GM19324 (cell line): ENCODE measurements around the gene TBC1D25.

Experiments used
- ATAC-seq: cut with Tn5 transposase; IDR thresholded peaks from one replicate; pipeline ENCODE4 v1.9.1; 2021; ENCODE audit warnings: mild to moderate bottlenecking, moderate library complexity; ENCODE audit not compliant: unreplicated experiment, low FRiP score

Gene TBC1D25

DNA sequence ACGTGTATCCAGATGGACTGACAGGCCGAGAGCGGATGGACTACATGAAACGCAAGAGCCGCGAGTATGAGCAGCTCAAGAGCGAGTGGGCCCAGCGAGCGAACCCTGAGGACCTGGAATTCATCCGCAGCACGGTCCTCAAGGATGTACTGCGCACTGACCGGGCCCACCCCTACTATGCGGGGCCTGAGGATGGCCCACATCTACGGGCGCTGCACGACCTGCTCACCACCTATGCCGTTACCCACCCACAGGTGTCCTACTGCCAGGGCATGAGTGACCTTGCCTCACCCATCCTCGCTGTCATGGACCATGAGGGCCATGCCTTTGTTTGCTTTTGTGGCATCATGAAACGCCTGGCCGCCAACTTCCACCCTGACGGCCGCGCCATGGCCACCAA lies 20.1 kb downstream of the TBC1D25 start:
- ATAC-seq: no peak

DNA sequence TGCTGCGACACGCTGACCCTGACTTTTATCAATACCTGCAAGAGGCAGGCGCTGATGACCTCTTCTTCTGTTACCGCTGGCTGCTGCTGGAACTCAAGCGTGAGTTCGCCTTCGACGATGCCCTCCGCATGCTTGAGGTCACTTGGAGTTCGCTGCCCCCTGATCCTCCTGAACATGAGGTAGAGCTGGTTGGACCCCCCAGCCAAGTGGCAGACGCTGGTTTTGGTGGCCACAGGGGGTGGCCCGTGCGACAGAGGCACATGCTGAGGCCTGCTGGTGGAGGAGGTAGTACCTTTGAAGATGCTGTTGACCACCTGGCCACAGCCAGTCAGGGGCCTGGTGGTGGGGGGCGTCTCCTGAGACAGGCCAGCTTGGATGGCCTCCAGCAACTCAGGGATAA lies 20.5 kb downstream of the TBC1D25 start:
- ATAC-seq: no peak

DNA sequence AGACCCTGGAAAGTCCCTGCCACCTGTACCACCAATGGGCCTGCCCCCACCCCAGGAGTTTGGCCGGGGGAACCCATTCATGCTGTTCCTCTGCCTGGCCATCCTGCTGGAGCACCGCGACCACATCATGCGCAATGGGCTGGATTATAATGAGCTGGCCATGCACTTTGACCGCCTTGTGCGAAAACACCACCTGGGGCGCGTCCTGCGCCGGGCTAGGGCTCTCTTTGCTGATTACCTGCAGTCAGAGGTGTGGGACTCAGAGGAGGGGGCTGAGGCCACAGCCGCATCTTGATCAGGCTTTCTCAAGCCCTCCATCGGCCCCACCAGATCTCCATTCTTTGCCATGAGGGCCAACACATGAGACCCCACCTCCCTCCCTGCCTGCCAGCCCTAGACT lies 21.2 kb downstream of the TBC1D25 start:
- ATAC-seq: no peak

DNA sequence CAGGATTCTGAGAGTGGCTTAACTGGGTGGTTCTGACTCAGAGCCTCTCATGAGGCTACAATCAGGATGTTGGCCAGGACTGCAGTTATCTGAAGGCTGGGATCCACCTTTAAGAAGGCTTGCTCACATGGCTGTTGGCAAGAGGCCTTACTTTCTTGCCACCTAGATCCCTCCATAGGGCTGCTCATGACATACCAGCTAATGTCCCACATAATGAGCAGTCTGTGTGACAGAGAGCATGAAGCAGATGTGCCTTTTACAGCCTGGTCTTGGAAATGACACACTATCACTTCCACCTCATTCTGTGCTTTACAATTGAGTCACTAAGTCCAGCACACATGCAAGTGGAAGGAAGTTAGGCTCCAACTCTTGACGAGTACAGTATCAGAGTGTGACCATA lies 30.4 kb downstream of the TBC1D25 start:
- ATAC-seq: no peak

DNA sequence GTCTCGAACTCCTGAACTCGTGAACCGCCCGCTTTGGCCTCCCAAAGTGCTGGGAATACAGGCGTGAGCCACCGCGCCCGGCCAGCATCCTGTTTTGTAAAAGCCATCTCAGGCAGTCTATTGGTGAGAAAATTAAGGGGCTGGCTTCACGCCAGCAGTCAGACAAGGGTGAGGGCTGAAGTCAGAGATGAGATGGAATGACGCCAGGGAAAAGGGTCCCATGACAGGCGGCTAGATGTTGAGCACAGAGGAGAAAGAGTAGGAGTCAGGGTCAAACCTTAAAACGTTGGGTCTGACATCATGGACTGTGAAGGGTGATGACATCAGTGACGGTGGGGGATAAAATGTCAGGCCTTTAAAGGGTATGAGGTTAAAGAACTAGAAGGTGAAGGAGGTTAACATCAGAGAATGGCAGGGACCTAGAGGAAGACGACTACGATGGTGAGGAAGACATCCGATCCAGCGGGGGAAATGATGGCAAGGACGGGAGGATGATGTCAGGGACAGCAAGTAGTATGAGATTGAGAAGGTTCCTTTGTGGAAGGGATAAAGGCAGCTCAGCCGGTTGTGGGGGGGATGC lies 34.3 kb downstream of the TBC1D25 start:
- ATAC-seq: no peak

DNA sequence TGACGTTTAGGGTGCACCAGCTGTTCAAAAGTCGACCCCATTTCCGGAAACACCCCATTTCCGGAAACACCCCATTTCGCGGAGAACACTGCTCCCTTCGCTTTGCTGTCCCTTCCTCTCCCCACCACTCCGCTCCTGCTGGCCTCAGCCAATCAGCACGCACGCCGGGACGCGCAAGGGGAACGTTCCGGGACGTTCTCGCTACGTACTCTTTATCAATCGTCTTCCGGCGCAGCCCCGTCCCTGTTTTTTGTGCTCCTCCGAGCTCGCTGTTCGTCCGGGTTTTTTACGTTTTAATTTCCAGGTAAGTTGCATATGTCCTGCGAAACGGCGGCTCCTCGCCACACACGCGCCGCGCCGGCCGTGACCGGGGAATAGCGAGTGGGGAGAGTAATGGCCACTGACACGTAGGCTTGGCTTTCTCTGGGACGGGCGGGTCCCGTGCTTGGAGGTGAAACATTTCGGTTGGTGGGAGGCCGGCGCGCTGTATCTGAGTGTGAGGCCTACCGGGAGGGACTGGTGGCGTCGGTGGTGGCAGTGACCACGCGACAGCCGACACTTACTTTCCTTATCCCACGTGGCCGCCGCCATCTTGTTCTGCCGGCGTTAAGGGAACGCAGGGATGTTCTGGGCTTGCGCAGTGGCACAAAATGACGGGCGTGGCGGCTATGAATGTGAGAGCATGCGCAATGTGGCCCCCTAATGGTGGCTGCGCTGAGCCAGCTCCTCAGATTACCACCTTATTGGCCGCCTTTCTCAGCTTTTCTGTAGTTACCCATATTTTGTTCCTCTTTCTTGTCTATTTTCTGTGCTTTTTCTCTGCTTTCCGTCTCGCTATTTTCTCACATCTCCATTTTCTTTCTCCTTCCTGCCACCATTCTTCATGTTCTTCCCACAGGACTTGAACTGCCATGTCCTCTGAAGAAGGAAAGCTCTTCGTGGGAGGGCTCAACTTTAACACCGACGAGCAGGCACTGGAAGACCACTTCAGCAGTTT lies 35.1 kb downstream of the TBC1D25 start, which contains the start of gene RBM3:
Gene RBM3, plus strand, starts transcription at position 215 of the 997 bp plus-strand sequence. Its CDS starts 697 bp downstream, at position 912.
- peak; percentile 91 for ATAC-seq

DNA sequence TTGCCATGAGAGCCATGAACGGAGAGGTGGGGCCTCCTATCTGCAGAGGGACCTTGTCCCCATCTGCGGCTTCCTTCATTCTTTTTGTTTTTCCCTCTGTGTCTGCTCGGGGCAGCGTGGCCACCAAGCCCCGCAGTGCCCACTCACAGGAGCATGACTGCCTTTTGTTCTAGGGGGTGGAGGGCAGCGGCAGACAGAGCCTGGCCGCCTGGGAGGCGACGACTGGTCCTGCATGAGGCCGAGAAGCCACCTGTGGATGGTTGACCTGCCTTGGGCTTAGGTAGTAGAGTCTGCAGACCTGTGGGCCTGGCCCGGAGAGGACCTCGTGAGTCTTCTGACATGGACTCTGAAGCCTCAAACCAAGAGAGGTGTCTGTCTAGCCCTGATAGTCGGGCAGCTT lies 36.1 kb downstream of the TBC1D25 start:
- no peak for ATAC-seq

DNA sequence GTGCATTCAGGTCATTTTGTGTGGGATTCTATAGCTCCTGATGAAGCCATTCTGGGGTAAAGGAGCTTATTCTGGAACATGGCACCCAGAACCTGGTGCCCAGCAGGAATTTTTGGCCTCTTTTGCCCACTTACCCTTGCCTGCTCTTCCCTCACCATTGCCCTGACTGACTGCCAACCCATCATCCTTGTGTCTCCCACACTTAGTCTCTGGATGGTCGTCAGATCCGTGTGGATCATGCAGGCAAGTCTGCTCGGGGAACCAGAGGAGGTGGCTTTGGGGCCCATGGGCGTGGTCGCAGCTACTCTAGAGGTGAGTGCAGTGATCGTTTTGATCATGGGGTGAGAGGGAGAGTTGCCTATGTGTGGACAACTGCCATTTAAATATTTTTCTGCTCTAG lies 36.6 kb downstream of the TBC1D25 start:
- ATAC-seq: no peak

DNA sequence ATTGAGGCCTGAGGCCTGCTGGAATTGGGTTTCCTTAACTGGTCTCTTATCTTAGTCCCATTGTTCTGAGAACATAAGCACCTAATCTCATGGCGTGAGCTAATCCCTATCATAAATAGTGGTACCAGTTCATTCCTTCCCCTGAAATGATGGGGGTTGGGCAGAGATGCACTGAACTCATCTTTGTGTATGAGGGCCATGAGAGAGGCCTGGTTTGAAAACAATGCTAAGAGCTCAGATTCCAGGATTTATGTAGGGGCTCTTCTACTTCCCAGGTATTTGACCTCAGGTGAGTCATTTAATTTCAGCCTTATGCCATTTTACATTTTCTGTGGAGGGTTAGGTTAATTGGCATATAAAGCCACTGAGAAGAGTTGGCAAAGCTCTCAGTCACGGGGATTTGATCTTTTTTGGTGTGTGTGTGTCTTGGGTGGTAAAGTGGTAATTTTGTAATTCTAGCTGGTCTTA lies 39.2 kb downstream of the TBC1D25 start:
- no peak for ATAC-seq

DNA sequence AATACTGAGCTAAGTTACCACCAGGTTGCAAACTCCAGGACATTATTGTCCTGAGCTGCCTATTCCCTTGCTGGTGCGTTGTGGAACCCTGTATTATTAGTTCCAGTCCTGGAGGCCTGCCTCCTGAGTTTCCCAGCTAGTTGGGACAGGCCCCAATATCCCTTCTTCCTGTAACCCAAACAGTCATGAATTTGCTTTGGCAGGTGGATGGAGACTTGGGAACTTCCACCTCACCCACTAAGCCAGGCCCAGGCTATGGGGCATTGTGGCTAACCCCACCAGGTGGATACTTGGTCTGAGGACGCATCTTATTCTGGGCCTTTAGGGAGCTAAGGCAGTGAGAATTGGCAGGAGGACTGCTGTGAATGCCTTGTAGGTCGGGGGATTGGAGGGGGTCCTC lies 39.7 kb downstream of the TBC1D25 start:
- ATAC-seq: no peak

DNA sequence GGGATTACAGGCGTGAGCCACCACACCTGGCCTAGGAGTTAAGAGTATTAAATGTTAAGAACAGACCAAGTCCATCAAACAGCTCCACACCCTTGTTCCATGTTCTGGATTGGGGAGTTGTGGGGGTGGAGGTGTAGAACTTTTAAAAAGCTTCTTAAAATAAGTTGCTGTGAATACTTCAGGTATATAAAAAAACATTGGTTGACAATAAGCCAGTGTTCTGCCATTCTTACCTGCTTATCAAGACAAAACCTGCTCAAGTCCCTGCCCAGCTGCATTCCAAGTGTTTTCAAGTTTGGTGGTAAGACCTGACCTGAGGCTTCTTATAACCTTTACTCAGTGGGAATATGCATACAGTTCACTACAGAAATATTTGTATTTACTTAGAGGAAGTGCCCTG lies 41.1 kb downstream of the TBC1D25 start:
- no peak for ATAC-seq

DNA sequence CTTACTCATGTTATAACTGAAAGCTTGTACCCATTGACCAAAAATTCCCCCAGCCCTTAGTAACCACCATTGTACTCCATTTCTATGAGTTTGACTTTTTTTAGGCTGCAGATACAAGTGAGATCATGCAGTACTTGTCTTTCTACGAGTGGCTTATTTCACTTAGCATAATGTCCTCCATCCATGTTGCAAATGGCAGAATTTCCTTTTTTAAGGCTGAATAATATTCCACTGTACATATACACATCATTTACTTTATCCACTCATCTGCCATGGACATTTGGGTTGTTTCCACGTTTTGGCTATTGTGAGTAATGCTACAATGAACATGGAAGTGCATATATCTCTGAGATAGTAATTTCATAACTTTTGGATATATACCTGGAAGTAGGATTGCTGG lies 45.2 kb downstream of the TBC1D25 start:
- no peak for ATAC-seq

DNA sequence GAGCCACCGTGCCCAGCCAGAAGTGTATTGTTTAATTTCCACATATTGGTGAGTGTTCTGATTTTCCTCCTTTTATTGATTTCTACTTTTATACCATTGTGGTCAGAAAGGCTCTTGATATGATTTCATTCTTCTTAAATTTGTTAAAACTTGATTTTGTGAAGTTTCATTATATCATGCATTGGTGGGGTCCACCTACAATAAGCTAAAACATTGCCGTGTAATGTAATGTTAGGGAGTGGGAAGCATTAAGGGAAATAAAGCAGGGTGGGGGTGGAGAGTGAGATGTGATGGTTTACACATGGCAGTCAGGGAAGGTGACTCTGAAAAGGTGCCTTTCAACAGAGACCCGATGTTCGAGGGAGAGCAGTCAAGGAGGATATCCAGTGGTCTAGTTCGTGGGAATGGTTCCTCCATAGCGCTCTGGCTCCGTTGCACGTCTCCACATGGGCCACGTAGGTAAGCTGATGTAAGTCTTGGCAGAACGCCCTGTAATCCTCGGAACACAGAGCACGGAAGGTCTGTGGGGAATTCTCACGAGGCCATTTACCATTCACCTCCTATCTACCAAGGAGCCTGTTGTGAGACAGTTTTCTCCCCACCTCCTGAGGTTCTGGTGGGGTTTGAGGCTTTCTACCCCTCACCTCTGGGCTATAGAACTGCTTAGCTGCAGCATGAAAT lies 50.1 kb downstream of the TBC1D25 start:
- ATAC-seq: no peak

DNA sequence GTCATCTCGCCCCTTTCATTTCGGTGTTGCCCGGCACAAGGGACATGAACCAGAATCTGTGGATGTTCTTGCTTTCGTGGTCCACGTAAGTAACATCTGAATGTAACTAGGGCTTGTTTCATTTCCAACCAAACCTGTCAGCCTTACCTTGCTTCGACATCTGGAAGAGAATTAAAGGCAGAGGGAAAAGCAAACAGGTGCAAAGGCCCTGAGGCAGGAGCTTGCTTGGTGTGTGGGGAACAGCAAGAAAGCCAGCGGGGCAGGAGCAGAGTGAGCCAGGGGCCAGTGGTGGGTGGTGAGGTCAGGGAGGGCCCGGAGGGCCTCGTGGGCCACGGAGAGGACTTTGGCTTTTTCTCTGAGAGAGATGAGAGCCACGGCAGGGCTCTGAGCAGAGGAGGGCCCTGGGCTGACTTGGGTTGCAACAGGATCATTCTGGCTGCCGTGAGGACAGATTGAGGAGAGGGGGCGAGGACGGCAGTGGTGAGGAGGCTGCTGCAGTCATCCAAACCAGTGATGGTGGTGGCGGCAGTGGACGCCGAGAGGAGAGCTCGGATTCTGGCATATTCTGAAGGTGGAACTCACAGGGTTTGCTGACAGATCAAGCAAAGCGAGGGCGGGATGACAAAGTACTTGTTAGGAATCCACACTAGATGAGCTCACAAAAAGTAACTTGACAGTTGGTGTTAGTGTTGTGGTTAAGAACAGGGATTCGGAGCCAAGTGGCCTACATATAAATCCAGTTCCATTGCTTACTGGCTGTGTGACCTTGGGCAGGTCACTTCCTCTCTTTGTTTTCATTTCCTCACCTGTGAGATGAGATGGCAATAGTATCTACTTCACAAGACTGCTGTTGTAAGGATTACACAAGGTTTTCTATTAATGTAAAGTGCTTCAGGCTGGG lies 50.9 kb downstream of the TBC1D25 start:
- no peak for ATAC-seq

DNA sequence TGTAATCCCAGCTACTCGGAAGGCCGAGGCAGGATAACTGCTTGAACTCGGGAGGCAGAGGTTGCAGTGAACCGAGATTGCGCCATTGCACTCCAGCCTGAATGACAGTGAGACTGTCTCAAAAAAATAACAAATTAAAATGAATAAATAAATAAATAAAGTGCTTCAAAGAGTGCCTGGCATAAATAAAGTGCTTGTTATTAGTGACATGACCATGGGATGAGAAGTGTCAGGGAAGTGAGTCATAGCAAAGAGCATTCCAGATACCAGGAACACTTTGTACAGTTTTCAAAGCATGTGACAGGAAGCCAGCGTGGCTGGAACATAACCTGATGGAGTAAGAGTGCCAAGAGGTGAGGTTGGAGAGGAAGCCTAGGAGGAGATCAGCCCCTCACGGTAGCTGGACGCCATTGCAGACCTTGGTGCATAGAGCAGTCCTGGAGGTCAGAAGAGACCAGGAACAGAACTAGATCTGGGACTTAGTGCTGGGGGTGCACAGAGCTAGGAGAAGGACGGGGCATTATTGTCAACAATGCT lies 51.8 kb downstream of the TBC1D25 start:
- ATAC-seq: no peak

DNA sequence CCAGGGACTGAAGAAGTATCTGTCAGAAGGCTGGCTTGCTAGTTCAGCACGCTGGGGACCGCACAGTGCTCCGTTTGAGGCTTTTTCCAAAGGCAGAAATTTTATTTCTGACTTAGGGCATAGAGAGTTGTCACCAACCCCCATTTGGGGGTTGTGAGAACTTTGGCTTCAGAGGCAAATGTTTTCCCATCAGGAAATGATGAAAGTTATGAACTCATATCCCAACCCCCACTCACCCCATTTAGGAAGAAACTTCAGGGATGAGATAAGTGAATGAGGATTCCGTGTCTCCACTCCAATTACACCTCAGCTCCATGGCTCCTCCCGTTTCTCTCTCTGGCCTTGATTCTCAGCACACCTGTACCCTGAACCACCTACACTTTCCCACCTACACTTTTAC lies 53.5 kb downstream of the TBC1D25 start:
- no peak for ATAC-seq

DNA sequence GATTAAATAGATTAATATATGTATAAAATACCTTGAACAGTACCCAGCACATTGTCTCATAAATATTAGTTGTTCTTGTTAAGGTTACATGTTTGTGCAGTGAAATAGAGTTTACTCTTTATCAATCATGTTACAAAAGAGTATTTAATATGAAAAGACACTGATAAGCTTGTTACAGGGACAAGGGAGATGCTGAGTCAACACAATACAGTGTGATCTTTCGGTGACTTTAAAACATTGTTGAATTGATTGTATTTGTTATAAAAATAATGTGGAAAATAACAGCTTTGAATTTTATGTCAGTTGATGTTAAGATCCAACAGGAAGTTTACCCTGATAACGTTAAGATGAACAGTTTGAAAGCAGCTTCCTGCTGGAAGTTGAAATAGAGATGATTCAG lies 56.4 kb downstream of the TBC1D25 start:
- ATAC-seq: no peak

DNA sequence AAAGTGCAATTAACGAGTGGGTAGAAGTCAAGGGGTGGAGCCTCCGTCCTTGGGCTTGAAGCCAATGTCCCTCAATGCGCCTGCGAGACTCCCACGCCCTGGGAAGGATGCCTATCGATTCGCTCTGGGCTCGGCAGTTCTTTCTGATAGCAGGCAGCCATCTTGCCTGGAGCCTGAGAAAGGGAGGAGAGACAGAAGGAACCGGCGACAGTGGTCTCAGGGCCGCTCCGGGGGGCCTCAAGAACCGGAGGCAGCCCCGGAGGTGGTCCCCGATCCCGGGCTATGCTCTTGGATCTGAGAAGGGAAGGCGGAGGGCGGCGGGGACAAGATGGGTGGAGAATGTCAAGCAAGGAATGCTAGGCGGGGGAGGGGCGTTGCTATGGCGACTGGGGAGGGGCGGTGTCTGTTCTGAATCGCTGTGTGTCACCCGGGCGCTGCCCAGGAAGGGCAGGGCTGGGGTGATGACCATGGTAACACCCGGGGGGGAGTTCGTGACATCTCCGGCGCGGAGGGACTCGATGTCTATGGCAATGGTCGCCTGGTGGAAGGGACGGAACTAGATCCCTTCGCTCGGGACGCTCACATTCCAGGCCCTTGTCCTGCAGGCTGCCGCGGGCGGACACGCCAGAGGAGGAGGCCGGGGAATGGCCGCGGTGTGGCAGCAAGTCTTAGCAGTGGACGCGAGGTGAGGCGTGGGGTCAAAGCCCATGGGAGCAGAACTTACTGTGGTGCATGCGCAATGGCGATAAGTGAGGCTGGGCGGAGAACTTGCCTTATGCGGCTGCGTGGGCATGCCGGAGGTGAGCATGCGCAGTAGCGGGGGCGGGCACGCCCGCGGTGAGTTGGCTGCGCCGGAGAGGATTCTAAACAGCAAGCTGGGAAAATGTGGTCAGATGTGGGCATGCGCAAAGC lies 58.1 kb downstream of the TBC1D25 start, which contains the start of gene WDR13:
Gene WDR13, plus strand, starts transcription at position 140 of the 912 bp plus-strand sequence. Its CDS starts 505 bp downstream, at position 645.
- peak; percentile 81 for ATAC-seq

DNA sequence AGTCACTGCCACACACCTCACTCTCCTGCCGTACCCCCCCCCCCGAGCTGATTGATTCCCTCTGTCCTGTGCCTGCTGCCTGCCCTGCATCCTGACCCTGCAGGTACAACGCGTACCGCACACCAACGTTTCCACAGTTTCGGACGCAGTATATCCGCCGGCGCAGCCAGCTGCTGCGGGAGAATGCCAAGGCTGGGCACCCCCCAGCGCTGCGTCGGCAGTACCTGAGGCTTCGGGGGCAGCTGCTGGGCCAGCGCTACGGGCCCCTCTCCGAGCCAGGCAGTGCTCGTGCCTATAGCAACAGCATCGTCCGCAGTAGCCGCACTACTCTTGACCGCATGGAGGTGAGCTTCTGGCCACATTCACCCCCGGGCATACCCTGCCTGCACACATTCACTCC lies 59.1 kb downstream of the TBC1D25 start:
- ATAC-seq: no peak
